DMS79 treated with DMSO at 0.1 percent for 48 hours (cell line): ENCODE measurements around the gene INF2.

Source experiments
- DNase-seq: peaks from one replicate; lab custom pipeline; 2025; lab: John Stamatoyannopoulos, UW

INF2 gene

DNA sequence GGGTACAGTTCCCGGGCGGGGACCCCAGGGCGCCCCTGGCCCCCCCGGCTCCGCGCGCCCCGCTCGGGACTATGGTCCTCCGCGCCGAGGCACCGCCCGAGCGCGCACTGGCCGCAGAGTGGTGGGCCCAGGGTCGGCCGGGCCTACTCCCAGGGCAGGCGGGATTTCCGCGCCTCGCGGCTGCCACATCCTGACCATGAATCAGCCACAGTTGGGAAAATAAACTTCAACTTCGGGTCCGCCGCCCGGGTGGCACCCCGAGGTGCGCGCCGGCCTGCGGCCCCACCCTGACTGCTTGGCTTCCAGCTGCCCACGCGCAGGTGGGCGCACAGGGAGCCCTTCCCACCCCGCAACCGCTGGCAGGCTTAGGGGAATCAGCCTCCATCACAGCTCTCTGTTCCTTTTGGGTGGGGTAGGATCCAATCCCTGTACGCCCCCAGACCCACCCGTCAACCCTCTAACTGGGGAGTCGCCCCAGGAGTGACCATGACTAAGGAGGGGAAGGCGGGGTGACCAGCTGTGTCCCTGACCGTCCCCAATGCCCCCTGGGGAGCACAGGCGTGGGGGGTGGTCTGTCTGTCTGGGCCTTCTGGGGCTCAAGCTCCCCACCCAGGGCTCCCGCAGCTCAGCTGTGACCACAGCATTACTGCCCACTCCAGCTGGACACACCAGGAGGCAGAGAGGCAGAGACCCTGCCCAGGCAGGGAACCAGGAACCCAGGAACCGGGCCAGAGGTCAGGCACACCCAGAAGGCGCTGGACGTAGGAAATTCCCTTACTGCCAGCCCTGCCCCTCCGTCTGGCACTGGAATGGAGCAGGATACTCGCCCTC, 678 bp downstream of the INF2 start:
- DNase-seq = no peak

DNA sequence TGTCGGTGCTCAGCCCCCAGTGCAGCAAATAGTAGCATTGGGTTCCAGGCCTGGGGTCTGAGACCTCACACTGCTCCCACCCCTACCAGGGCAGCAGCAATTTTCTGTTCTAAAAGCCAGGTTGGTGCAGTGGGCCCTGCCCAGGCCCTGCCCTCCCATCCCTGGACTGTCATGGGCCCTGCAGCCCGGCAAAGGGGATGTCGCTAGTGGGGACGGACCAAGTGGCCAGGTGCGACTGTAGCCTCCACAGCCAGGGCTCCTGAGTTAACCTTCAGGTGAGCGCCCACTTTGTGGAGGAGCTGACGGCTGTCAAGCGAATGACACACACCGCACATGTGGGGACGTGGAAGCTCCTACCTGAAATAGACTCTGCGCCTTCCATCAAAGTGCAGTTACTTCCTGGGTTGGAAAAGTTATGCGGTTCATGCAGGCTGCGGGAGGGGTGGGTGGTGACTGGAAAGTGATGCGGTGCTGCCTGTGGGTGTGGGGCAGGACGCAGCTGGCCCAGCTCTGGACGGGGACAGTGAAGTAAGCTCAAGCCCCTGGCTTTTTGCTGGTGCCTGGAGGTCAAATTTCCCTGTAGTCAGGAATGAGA, 1.5 kb downstream of the INF2 start:
- DNase-seq = no peak

DNA sequence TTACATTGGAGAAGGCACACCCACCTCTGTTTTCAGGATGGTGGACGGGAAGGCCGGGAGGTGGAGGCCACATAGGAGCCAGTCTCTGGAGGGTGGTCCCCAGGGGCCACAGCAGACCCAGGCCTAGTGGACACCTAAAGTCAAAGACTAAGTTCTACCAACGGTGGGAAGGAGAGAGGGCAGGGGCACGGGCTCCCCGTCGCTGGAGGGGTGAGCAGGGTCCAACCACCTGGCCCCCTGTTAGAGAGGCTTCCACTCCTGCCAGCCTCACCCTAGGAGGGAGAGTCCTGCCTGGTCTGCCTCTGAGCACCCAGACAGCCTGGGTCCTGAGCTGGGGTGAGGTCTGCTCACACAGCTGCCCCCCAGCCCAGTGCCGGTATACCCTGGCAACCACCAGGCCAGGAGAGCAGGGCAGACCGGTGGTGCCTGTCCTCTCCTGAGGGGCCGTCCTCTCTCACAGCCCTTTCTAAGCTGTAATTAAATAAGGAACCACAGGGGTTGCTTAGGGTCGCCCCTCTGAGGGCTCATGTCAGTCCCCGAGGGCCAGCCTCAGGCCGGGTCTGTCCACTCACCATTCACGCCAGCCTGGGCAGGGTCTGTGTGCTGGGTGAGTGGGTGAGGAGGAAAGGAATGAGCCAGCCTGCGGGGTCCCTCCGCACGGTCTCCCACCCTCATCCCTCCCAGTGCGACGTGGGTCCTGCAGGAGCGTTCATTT, 2.3 kb downstream of the INF2 start:
- DNase-seq = no peak

DNA sequence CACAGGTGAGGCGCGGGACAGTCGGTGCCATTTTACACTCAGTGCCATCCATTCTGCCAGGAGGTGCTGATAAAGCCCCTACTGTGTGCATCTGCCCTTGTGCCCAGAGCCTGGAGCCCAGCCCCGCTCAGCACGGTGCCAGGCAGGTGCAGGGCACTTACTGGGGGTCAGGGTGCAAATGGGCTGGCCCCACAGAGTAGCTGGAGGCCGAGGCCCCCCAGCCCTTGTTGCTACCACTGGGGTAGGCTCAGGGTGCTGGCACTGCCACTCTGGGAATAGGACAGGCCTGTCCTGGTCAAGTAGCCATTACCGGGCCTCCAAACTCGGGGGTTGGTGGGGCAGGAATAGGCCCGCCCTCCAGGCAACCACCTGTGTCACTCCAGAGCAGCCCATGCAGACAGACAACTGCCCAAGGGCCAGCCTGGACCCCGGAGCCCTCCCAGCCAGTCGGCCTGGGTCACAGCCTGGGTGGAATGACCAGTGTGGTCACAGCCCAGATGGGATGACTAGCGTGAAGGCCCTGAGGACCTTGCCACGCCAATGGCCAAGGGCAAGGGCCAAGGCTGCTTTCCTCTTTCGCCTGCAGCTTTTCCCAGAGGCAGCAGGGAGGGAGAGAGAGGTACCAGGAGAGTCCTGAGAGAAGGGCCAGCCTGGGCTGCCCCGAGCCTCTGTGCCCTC, 3.0 kb downstream of the INF2 start:
- no peak for DNase-seq

DNA sequence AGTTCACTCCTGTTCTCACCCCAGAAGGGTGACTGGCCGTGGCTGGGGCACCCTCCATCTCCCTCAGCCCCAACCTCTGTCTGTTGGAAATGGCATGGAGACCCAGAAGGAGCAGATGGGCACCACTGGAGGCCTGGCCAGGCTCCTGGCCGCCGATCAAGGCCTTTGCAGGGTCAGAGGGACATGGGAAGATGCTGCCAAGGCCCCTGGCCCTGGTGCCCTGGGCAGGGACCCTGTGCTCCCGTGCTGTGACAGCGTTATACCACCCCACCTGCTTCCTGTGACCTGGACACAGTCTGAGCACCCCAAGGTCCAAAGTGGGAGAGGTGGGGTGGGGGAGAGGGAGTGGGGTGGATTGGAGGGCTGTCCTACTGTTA, 3.5 kb downstream of the INF2 start:
- no peak for DNase-seq

DNA sequence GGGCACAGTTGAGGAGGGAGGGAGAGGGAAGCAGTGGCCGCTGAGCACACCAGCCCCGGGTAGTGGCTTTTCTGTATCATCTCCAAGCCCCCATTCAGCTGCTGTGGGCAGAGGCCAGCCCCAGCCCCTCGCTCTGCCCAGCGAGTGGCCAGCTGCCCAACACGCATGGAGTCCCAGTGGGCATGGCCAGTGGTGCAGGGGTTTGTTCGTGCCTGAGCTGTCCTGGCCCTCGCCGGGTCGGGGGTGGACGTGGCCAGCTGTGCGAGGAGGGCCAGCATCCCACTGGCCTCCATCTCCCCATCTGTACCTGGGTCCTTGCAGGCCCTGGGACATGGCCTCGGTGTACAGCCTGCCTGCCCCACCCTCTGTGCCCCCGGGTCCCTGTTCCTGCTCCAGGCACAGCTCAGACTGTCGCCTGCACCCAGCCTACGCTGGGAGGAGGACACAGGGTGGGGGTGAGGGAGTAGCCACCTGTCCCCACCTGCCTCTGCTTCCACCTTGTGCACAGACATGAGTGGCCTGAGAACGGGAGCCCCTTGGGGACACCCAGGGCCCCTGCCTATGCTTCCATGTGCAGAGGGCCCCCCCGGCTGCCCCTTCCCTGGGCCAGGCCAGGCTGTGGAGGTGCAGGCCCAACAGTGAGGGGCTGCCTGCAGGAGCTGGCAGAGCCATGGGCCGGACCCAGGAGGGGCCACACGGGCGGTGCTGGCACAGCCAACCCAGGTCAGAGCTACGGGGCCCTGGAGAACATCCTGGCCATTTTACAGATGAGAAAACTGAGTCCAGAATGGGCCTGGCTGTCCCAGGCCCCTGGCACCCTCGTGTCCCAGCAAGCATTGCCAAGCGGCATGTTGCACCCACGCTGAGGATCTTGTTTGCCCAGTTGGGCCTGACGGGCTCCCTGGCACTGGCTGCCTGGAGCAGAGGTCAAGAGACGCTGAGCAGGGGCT, 4.3 kb downstream of the INF2 start:
- DNase-seq = no peak

DNA sequence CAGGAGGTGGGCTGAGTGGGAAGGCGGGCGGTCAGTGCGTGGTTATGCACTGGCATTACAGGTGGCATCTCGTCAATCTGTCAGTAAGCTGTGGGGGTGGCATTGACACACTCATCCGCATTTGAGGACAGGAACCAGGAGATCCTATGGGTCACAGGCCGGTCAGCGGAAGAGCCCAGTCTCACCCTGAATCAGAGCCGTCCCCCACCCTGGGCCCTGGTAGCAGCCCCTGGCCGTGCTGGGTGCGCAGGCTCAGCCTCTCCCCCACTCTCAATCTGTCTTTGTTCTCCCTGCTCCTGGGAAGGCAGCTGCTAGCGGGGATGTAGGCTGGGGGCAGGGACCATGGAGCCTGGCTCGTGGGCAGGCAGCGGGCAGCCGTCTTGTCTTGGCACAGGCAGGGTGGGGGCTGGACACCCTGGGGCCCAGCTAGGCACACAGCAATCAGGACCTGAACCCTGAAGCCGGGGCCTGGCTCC, 5.1 kb downstream of the INF2 start:
- DNase-seq = peak; percentile 72

DNA sequence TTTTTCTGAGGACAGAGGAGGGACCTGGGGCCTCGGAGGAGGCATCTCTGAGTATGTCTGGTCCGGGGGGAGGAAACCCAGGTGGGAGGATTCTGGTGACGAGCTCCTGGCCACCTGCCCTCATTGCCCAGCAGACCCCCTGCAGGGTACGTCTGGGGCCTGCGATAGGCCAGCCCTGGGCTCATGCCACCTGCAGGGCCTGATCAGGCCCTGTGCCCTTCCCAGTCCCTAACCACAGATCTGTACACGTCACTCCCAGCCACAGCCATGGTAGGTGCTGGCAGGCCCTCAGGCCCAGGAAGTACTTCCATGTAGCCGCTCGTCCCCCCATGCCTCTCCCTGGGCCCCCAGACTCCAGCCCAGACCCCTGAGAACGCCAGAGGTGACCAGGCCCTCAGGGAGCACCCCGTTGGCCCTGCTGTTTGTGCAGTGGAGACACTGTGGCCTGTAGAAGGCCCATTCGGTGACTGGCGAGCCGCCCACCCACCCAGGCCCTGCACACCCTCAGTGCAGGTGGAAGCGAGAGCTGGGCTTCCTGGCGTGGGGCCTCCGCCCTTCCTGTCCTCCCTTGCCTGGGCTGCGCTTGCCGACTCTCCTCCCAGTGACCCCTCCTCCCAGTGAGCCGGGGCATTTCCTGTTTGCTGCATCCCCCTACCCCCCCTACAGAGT, 5.7 kb downstream of the INF2 start:
- peak; percentile 72 for DNase-seq

DNA sequence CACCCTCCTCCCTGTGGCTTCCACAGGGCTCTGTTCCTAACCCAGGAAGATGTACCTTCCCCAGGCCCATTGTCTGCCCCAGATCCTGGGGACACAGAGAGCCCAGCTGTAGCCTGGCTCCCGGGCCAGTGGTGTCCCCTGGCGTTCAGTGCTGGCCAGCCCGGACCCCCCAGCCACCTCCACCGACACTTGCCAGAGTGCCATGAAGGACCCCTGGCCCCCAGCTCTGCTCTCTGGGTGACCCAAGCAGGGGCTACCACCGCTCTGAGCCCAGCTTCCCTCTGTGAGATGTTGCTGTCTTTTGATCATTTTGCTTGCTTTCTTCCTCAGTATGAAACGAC, 6.2 kb downstream of the INF2 start:
- no peak for DNase-seq

DNA sequence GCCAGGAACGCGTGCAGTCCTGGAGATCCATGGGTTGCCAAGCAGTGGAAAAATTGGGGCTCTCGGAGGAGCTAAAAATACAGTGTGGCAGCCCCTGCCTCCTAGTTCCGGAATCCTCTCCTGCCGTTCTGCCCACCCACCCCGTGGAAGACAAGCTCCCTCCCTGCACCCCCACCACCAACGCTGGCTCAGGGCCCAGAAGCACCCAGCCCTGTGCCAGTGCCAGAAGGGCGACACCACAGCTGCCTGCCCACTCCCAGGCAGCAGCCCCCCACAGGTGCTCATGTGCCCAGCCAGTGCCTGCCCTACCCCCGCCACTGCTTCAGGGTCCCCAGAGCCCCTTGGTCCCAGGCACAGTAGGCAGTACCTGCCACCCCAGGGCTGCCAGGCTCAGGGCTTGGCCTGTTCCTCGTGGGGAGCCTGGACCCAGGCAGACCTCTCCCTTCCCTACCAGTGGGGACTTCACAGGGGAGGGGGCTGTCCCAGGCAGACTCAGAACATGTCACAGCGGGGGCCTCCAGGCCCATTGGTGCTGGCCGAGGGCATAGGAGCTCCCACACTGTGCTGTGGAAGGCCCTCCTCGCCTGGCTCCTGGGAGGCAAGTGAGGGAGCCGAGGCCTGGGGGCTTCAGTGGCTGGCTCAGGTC, 7.4 kb downstream of the INF2 start:
- DNase-seq = no peak

DNA sequence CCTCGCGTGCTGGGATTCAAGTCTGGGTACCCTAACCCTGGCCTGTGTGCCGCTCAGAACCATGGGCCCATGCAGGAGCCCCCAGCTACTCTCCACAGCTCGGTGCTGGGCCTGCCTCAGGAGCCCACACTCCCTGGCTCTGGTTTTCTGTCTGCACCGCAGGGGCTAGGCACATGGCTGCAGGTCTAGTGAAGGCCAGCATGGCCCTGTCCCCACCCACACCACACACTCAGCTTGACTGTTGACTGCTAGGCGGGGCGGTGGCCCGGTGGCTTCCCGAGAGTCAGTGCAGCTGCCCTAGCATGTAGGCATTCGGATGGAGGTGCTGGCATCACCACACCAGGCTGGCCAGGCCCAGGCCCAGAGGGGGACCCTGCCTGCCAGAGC, 7.9 kb downstream of the INF2 start:
- no peak for DNase-seq

DNA sequence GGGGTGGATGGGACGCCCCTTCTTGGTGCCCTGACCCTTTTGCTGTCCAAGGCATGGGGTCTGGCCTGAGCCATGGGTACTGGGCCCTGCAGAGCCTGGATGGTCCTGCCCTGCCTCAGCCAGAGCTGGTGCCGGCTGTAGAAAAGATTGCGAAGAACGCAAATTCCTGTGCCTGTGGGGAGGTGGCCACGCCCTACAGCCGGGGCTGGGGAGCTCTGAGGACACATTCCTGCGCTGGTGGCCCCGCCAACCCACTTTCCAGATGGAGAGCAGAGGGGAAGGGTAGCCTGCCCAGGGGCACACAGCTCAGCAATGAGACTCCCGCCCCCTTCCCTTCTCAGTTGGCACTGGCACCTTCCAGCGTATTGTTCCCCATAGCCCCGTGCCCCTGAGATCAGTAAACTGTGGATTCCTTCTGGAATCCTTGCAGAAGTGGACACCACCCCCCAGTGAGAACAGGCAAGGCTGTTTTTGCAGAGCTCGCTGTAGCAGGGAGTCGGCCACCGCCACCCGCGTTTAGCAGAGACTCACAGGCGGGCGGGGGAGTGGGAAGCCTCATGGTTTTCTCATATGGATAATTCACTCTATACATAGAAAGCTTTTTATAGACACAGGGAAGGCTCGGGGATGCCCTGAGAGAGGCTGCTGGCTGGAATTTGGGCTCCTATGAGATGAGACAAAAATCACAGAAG, 8.6 kb downstream of the INF2 start:
- DNase-seq = no peak

DNA sequence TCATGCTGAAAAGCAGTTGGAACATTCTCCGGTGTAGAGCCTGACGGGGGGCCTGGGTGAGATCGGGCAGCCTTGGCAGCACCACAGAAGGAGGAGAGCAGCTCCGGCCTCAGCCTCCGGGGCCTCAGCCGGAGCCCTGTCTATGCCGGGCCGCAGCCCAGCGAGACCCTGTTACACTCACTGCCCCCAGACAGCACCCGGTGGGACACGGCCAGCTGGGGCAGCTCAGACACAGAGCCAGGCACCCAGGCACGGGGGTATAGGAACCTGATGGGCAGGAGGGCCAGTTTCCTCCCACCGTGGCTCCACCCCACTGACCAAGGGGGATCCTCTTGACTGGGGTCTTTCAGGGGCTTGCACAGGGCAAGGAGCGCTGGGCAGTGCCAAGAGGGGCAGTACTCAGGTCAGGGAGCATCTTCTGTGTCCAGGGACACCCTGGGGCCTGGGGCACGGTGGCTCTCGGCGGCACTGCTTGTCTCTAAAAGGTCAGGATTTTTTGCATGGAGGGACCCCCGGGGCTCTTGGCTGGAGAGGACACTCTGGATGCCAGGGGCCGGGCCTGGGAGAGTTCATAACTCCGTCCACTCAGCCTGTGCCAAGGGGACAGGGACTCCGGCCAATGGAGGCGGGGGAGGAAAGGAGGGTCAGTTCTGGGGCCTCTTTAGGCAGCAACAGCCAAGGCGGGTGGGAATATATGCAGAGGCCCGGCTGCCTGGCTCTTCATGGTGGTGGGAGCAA, 9.4 kb downstream of the INF2 start:
- DNase-seq = no peak

DNA sequence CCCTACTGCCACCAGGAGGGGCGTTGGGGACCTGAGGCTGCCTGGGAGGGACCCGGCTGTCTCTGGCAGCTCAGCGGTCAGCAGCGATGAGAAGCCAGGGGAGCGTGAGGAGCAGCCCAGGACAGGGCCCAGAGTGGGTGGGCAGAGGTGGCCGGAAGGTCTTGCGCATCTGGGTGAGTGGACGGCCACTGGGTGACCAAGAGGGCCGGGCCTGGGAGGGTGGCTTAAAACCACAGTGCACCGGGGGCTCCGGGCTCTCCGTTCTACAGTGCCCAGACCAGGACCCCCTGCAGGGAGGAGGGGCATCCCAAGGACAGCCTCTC, 10.0 kb downstream of the INF2 start:
- DNase-seq = no peak

DNA sequence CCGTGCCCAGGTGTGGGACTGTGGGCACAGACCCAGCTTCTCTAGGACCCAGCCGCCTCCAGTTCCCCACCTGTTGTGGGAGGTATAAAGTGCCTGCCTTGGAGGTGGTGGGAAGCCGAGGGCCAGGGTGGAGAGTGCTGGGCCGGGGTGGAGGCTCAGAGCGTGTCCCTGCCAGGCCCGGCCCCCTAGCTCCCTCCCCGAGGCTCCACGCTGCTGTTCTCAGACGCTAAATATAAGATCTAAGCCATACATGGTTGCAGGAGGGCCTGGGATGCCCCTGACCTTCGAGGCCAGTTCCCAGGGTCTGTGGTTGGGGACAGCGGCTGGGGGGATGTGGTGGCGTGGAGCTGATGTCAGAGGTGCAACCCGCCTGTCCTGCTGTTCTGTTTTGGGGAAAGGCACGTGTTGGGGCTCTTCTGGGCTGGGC, 10.8 kb downstream of the INF2 start:
- no peak for DNase-seq

DNA sequence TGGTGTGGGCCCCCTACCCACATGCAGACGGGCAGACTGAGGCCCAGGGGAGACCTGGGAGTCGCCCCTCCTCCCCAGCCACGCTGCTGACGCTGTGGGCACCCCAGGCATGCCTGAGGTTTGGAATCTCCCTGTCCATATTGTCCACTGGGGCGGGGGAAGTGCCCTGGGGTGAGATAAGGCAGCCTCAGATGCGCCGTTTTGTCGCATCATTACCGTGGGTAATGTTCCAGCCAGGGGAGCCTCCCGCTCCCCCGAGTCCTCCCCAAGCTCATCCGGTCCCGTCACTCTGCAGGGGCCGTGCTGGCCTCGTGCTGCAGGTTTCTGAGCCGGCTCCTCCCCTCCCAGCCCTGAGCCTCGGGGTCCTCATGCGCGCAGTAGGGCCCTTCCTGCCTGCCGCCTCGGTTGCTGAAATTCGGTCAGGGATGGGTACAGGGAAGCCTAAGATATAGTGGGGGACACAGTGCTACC, 11.4 kb downstream of the INF2 start:
- no peak for DNase-seq

DNA sequence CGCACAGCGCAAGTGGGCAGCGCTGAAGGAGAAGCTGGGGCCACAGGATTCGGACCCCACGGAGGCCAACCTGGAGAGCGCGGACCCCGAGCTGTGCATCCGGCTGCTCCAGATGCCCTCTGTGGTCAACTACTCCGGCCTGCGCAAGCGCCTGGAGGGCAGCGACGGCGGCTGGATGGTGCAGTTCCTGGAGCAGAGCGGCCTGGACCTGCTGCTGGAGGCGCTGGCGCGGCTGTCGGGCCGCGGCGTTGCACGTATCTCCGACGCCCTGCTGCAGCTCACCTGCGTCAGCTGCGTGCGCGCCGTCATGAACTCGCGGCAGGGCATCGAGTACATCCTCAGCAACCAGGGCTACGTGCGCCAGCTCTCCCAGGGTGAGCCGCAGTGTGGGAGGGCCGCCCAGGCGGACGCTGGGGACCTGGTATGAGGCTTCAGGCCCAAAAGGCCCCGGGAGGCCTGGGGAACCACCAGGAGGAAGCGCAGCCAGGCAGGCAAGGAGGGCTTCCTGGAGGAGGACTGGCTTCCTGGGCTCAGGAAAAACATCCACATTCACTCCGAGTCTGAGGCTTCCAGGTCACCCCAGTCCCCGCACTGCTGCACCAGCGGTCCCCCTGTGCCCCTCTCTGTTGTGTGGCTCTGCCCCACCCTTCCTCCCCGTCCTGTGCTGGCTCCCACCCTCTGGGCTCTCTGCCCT, 12.1 kb downstream of the INF2 start:
- DNase-seq = no peak

DNA sequence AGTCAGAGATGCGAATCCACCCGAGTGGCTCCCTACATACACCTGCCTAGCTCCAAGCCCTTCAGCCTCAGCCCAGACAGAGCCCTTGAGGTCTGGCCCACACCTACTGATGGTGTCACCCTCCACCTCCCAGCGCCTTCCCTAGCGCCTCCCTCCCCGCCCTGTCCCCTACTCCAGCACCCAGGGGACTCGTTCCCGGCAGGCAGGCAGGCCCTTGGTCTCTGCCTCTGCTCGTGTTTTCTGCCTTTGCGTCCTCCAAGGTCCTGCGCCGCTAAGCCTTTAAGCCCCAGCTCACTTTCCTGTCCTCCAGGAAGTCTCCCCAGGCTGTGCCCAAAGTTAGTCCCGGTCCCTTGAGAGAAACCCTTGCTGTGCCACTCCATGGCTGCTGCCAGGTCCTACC, 12.7 kb downstream of the INF2 start:
- DNase-seq = no peak

DNA sequence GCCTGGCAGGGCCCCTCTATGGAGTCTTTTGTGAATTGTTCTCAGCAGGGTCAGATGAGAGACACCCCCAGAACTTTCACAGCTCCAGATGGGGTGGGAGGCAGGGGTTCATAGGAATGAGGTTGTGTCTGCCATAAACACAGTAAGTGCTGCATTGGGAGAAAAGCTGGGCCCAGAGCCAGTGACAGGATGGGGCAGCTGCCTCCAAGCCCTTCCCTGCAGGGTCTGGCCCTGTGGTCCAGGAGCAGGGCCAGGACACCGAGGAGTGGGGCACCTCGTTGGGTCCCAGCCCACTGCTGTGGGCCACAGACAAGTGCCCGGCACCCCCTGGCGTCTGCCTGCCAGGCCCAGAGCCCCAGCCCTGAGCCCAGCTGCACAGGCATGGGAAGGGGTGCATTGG, 13.3 kb downstream of the INF2 start:
- no peak for DNase-seq
